ENCODE measurements around the gene ABCC4. TPM values are rescaled to one million over a fixed set of nuclear protein-coding genes. Genes with fewer than 3 reads are reported as not detected.

Gene ABCC4
- total RNA-seq, 1 donor from 2014 or later, result 1.7 TPM

- no peak for TF ChIP-seq CTCF (IDR thresholded peaks at IDR 0.05; ENCODE audit: partially characterized antibody, unreplicated experiment)
- Mint-ChIP-seq H3K36me3 (ENCODE audit: unreplicated experiment) (no peaks in the 10 kb centered on the region), H3K27me3 (ENCODE audit: unreplicated experiment) (no peaks in the 10 kb centered on the region), H3K4me3 (ENCODE audit: unreplicated experiment) (no peak overlapping the region), H3K9me3 (ENCODE audit: unreplicated experiment) (no peaks in the 10 kb centered on the region), H3K27ac (ENCODE audit: unreplicated experiment) (no peak overlapping the region), H3K4me1 (ENCODE audit: low read depth, unreplicated experiment) (no peaks in the 10 kb centered on the region)
- DNase-seq, result no peak
These were observed 62.0 kb downstream of the ABCC4 start for GRCh38 chr13:95239283-95239682.

DNA sequence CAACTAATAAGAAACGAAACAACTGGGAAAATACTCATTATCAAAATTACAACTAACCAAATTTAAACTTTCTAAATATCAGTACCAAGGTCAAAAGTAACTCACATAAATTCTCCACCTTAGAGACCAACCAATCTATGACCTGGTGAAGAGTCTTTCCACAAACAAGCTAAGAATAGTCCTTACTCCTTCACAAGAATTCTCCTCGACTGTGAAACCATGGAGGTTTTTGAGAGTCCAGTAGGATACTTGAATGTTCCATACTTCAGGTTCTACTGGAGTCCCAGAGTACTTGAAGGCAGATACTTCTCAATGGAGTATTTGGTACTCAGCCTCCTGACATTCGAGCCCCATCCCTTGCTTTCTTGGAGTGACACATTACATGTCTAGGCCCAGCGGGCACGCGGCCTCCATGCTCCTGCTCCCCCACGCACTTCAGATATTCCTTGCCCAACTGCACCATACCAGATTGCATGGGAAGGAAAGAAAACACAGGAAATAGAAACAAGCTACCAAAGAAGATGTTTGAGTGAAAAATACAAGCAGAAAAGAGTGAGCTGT is 63.9 kb downstream of the ABCC4 start:
- H3K4me1 Mint-ChIP-seq (ENCODE audit: low read depth, unreplicated experiment), result no peaks in the 10 kb centered on the region
- no peaks in the 10 kb centered on the region for H3K27me3 Mint-ChIP-seq (ENCODE audit: unreplicated experiment)
- DNase-seq, result no peak
- TF ChIP-seq CTCF (IDR thresholded peaks at IDR 0.05; ENCODE audit: partially characterized antibody, unreplicated experiment), result no peak
- no peak overlapping the region for H3K27ac Mint-ChIP-seq (ENCODE audit: unreplicated experiment)
- H3K9me3 Mint-ChIP-seq (ENCODE audit: unreplicated experiment), result no peaks in the 10 kb centered on the region
- no peak overlapping the region for H3K4me3 Mint-ChIP-seq (ENCODE audit: unreplicated experiment)
- H3K36me3 Mint-ChIP-seq (ENCODE audit: unreplicated experiment), result no peaks in the 10 kb centered on the region

DNA sequence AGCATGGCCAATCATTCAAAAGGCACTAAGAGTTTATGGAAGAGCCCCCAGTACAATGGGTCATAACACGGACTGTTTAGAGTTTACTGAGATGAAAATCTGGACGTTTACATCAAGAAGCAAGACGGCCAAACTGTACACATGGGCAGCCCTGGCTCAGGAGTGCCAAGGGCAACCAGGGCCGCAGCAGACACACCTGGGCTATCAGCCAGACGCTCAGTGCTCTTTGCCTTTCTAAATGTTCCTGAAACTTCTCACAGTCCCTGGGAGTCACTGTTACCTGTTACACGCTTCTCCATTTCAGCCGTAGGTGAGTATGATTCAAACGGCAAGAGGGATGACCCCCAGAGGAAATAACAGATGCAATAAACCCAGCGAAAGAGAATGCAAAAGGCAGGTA is 64.5 kb downstream of the ABCC4 start:
- Mint-ChIP-seq H3K36me3 (ENCODE audit: unreplicated experiment) (no peaks in the 10 kb centered on the region), H3K4me3 (ENCODE audit: unreplicated experiment) (no peak overlapping the region), H3K4me1 (ENCODE audit: low read depth, unreplicated experiment) (no peaks in the 10 kb centered on the region), H3K27me3 (ENCODE audit: unreplicated experiment) (no peaks in the 10 kb centered on the region), H3K27ac (ENCODE audit: unreplicated experiment) (no peak overlapping the region), H3K9me3 (ENCODE audit: unreplicated experiment) (no peaks in the 10 kb centered on the region)
- TF ChIP-seq CTCF (IDR thresholded peaks at IDR 0.05; ENCODE audit: partially characterized antibody, unreplicated experiment), result no peak
- DNase-seq, result no peak

GRCh38 chr13:95235974-95236373 is 65.3 kb downstream of the ABCC4 start:
- no peaks in the 10 kb centered on the region for H3K27me3 Mint-ChIP-seq (ENCODE audit: unreplicated experiment)
- TF ChIP-seq CTCF (IDR thresholded peaks at IDR 0.05; ENCODE audit: partially characterized antibody, unreplicated experiment), result no peak
- no peaks in the 10 kb centered on the region for H3K4me1 Mint-ChIP-seq (ENCODE audit: low read depth, unreplicated experiment)
- no peak overlapping the region for H3K27ac Mint-ChIP-seq (ENCODE audit: unreplicated experiment)
- no peak for DNase-seq
- no peak overlapping the region for H3K4me3 Mint-ChIP-seq (ENCODE audit: unreplicated experiment)
- H3K9me3 Mint-ChIP-seq (ENCODE audit: unreplicated experiment), result no peaks in the 10 kb centered on the region
- no peaks in the 10 kb centered on the region for H3K36me3 Mint-ChIP-seq (ENCODE audit: unreplicated experiment)

DNA sequence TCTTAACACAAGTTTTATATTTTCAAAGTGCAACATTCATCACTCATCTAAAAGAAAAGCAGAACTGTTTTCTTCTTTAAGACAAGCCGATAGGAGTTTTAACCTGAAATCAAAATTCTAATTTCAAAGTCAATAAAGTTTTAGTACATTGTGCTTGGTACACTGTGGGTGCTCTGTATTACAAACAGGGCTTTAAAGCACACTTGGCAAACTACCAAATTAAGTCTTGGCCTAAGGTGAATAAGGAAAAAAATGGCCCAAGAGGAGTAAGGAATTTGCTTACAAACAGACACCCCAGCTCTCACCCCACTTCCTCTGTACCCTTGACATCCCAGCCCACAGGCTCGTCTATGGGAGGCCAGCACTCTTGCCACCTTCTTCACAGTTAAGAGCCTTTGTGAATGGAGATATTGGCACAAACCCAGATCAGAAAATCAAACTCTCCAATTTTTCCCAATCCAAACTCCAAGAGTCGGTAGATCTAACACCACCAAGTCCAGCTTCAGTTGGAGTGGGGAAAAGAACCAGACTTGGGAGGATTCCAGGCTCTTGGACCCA is 66.0 kb downstream of the ABCC4 start:
- H3K36me3 Mint-ChIP-seq (ENCODE audit: unreplicated experiment), result no peaks in the 10 kb centered on the region

More for the DNA sequence above, 66.0 kb downstream of the ABCC4 start:
- TF ChIP-seq CTCF (IDR thresholded peaks at IDR 0.05; ENCODE audit: partially characterized antibody, unreplicated experiment), result no peak
- H3K9me3 Mint-ChIP-seq (ENCODE audit: unreplicated experiment), result no peaks in the 10 kb centered on the region
- H3K4me1 Mint-ChIP-seq (ENCODE audit: low read depth, unreplicated experiment), result no peaks in the 10 kb centered on the region
- no peaks in the 10 kb centered on the region for H3K27me3 Mint-ChIP-seq (ENCODE audit: unreplicated experiment)
- DNase-seq, result no peak
- H3K4me3 Mint-ChIP-seq (ENCODE audit: unreplicated experiment), result no peak overlapping the region
- no peak overlapping the region for H3K27ac Mint-ChIP-seq (ENCODE audit: unreplicated experiment)

All from glutamatergic neuron (in vitro differentiated cells).